ENCODE results near the gene CYP2A6.

CYP2A6 gene

GRCh38 chr19:40804783-40805242, 45.4 kb downstream of the CYP2A6 start:
- Histone ChIP-seq H3K9me3 (ENCODE audit: control insufficient read depth in 5 of 5, low read length in 5 of 5) (no peaks in the 10 kb centered on the region), H3K4me1 (ENCODE audit: control insufficient read depth in 5 of 5, insufficient read depth in 5 of 5, low read length in 5 of 5) (peaks cover 44 to 100% (median 94%) of the 10 kb centered on the region in 5 donors), H3K9ac (ENCODE audit: low read length in 5 of 5) (peak overlapping the region in 1 of 5 donors; percentile 58), H3K4me3 (ENCODE audit: low read depth in 1 of 5, low read length in 5 of 5) (peak overlapping the region in 3 of 5 donors; percentile 2 to 31 (median 22)), H3K27ac (ENCODE audit: low read depth, low read length) (peak overlapping the region; percentile 79), H3K36me3 (ENCODE audit: control insufficient read depth in 5 of 5, insufficient read depth in 5 of 5, low read length in 5 of 5) (peaks cover 0 to 63% (median 55%) of the 10 kb centered on the region in 5 donors), H3K27me3 (ENCODE audit: control insufficient read depth in 5 of 5, insufficient read depth in 4 of 5, low read length in 5 of 5) (peaks cover 0 to 2% (median 0%) of the 10 kb centered on the region in 5 donors)

- H3K36me3 ChIP-seq (ENCODE audit: control insufficient read depth in 5 of 5, insufficient read depth in 5 of 5, low read length in 5 of 5): peaks cover 0 to 57% (median 48%) of the 10 kb centered on the region in 5 donors
- peaks cover 44 to 94% (median 87%) of the 10 kb centered on the region in 5 donors for H3K4me1 ChIP-seq (ENCODE audit: control insufficient read depth in 5 of 5, insufficient read depth in 5 of 5, low read length in 5 of 5)
- peak overlapping the region in 2 of 5 donors; percentile 41 to 51 for H3K4me3 ChIP-seq (ENCODE audit: low read depth in 1 of 5, low read length in 5 of 5)
- peak overlapping the region; percentile 13 to 75 (median 44) for H3K9ac ChIP-seq (ENCODE audit: low read length in 5 of 5)
- H3K27ac ChIP-seq (ENCODE audit: low read depth, low read length): peak overlapping the region; percentile 79
- peaks cover 0 to 2% (median 0%) of the 10 kb centered on the region in 5 donors for H3K27me3 ChIP-seq (ENCODE audit: control insufficient read depth in 5 of 5, insufficient read depth in 4 of 5, low read length in 5 of 5)
- no peaks in the 10 kb centered on the region for H3K9me3 ChIP-seq (ENCODE audit: control insufficient read depth in 5 of 5, low read length in 5 of 5)
Observed at GRCh38 chr19:40803857-40804782, 46.1 kb downstream of the CYP2A6 start.

- peak overlapping the region; percentile 13 to 75 (median 44) for H3K9ac ChIP-seq (ENCODE audit: low read length in 5 of 5)
- H3K27ac ChIP-seq (ENCODE audit: low read depth, low read length): peak overlapping the region; percentile 79
- H3K9me3 ChIP-seq (ENCODE audit: control insufficient read depth in 5 of 5, low read length in 5 of 5): no peaks in the 10 kb centered on the region
- H3K4me3 ChIP-seq (ENCODE audit: low read depth in 1 of 5, low read length in 5 of 5): peak overlapping the region in 4 of 5 donors; percentile 31 to 59 (median 46)
- peaks cover 44 to 87% (median 79%) of the 10 kb centered on the region in 5 donors for H3K4me1 ChIP-seq (ENCODE audit: control insufficient read depth in 5 of 5, insufficient read depth in 5 of 5, low read length in 5 of 5)
- H3K36me3 ChIP-seq (ENCODE audit: control insufficient read depth in 5 of 5, insufficient read depth in 5 of 5, low read length in 5 of 5): peaks cover 0 to 49% (median 43%) of the 10 kb centered on the region in 5 donors
- peaks cover 0 to 2% (median 0%) of the 10 kb centered on the region in 5 donors for H3K27me3 ChIP-seq (ENCODE audit: control insufficient read depth in 5 of 5, insufficient read depth in 4 of 5, low read length in 5 of 5)
Observed at GRCh38 chr19:40803170-40803856, 46.9 kb downstream of the CYP2A6 start.

GRCh38 chr19:40802300-40803169, 47.7 kb downstream of the CYP2A6 start:
- H3K9ac ChIP-seq (ENCODE audit: low read length in 5 of 5): peak overlapping the region; percentile 26 to 75 (median 55)
- peaks cover 0 to 42% (median 35%) of the 10 kb centered on the region in 5 donors for H3K36me3 ChIP-seq (ENCODE audit: control insufficient read depth in 5 of 5, insufficient read depth in 5 of 5, low read length in 5 of 5)
- H3K9me3 ChIP-seq (ENCODE audit: control insufficient read depth in 5 of 5, low read length in 5 of 5): no peaks in the 10 kb centered on the region

GRCh38 chr19:40801426-40802299, 48.6 kb downstream of the CYP2A6 start:
- H3K36me3 ChIP-seq (ENCODE audit: control insufficient read depth in 5 of 5, insufficient read depth in 5 of 5, low read length in 5 of 5): peaks cover 0 to 35% (median 30%) of the 10 kb centered on the region in 5 donors
- peak overlapping the region; percentile 79 for H3K27ac ChIP-seq (ENCODE audit: low read depth, low read length)
- H3K4me1 ChIP-seq (ENCODE audit: control insufficient read depth in 5 of 5, insufficient read depth in 5 of 5, low read length in 5 of 5): peaks cover 42 to 79% (median 78%) of the 10 kb centered on the region in 5 donors

More at GRCh38 chr19:40802300-40803169, 47.7 kb downstream of the CYP2A6 start:
- peaks cover 0 to 2% (median 0%) of the 10 kb centered on the region in 5 donors for H3K27me3 ChIP-seq (ENCODE audit: control insufficient read depth in 5 of 5, insufficient read depth in 4 of 5, low read length in 5 of 5)
- H3K4me1 ChIP-seq (ENCODE audit: control insufficient read depth in 5 of 5, insufficient read depth in 5 of 5, low read length in 5 of 5): peaks cover 48 to 86% (median 86%) of the 10 kb centered on the region in 5 donors
- H3K4me3 ChIP-seq (ENCODE audit: low read depth in 1 of 5, low read length in 5 of 5): peak overlapping the region; percentile 24 to 59 (median 41)
- H3K27ac ChIP-seq (ENCODE audit: low read depth, low read length): peak overlapping the region; percentile 79

GRCh38 chr19:40800997-40801377, 49.3 kb downstream of the CYP2A6 start:
- H3K4me3 ChIP-seq (ENCODE audit: low read depth in 1 of 5, low read length in 5 of 5): peak overlapping the region in 4 of 5 donors; percentile 79 to 89 (median 82)
- no peaks in the 10 kb centered on the region for H3K27me3 ChIP-seq (ENCODE audit: control insufficient read depth in 5 of 5, insufficient read depth in 4 of 5, low read length in 5 of 5)
- H3K36me3 ChIP-seq (ENCODE audit: control insufficient read depth in 5 of 5, insufficient read depth in 5 of 5, low read length in 5 of 5): peaks cover 0 to 36% (median 34%) of the 10 kb centered on the region in 5 donors
- H3K4me1 ChIP-seq (ENCODE audit: control insufficient read depth in 5 of 5, insufficient read depth in 5 of 5, low read length in 5 of 5): peaks cover 40 to 72% (median 71%) of the 10 kb centered on the region in 5 donors
- peak overlapping the region in 2 of 5 donors; percentile 53 to 90 for H3K9ac ChIP-seq (ENCODE audit: low read length in 5 of 5)
- H3K9me3 ChIP-seq (ENCODE audit: control insufficient read depth in 5 of 5, low read length in 5 of 5): no peaks in the 10 kb centered on the region
- peak overlapping the region; percentile 79 for H3K27ac ChIP-seq (ENCODE audit: low read depth, low read length)

More at GRCh38 chr19:40801426-40802299, 48.6 kb downstream of the CYP2A6 start:
- Histone ChIP-seq H3K27me3 (ENCODE audit: control insufficient read depth in 5 of 5, insufficient read depth in 4 of 5, low read length in 5 of 5) (peaks cover 0 to under 1% (median 0%) of the 10 kb centered on the region in 5 donors), H3K9ac (ENCODE audit: low read length in 5 of 5) (peak overlapping the region; percentile 13 to 90 (median 63)), H3K9me3 (ENCODE audit: control insufficient read depth in 5 of 5, low read length in 5 of 5) (no peaks in the 10 kb centered on the region), H3K4me3 (ENCODE audit: low read depth in 1 of 5, low read length in 5 of 5) (peak overlapping the region; percentile 70 to 89 (median 82))

- peaks cover 37 to 67% (median 66%) of the 10 kb centered on the region in 5 donors for H3K4me1 ChIP-seq (ENCODE audit: control insufficient read depth in 5 of 5, insufficient read depth in 5 of 5, low read length in 5 of 5)
- peak overlapping the region; percentile 79 for H3K27ac ChIP-seq (ENCODE audit: low read depth, low read length)
- H3K27me3 ChIP-seq (ENCODE audit: control insufficient read depth in 5 of 5, insufficient read depth in 4 of 5, low read length in 5 of 5): no peaks in the 10 kb centered on the region
- H3K9me3 ChIP-seq (ENCODE audit: control insufficient read depth in 5 of 5, low read length in 5 of 5): no peaks in the 10 kb centered on the region
- H3K4me3 ChIP-seq (ENCODE audit: low read depth in 1 of 5, low read length in 5 of 5): peak overlapping the region; percentile 79 to 91 (median 83)
- peaks cover 0 to 35% (median 32%) of the 10 kb centered on the region in 5 donors for H3K36me3 ChIP-seq (ENCODE audit: control insufficient read depth in 5 of 5, insufficient read depth in 5 of 5, low read length in 5 of 5)
- peak overlapping the region in 4 of 5 donors; percentile 70 to 90 (median 80) for H3K9ac ChIP-seq (ENCODE audit: low read length in 5 of 5)
Observed at GRCh38 chr19:40800339-40800996, 49.8 kb downstream of the CYP2A6 start.
